NCI-H2196 (cell line): ENCODE data around the gene OR2M3.
"Not testable (repeated sequence)": the region's sequence is repeated elsewhere in the genome, so short reads cannot be mapped to it uniquely, and the experiment has no call there.

Source experiments
- DNase-seq: peaks from one replicate; lab custom pipeline; 2025; ENCODE audit not compliant: unreplicated experiment; lab: John Stamatoyannopoulos, UW

OR2M3 gene, protein sequence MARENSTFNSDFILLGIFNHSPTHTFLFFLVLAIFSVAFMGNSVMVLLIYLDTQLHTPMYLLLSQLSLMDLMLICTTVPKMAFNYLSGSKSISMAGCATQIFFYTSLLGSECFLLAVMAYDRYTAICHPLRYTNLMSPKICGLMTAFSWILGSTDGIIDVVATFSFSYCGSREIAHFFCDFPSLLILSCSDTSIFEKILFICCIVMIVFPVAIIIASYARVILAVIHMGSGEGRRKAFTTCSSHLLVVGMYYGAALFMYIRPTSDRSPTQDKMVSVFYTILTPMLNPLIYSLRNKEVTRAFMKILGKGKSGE

DNA sequence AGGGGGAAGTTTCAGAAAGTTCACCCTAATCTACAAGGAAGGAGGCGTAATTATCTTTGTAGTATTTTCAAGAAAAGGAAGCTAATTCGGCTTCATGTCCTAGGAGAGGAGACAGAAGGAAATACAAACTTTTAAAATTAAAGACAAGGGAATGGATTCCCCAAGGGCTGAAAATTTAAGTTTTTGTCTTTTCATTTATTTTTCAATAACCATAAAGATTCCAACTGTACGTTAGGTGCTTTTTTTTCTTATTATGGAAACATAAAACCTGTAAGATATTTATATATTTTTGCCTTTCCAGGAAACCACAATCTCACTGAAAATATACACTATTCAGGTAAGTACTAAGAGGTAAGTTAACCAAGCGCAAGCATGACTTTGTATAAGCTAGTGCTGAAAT lies at the start of gene OR2M3:
Gene OR2M3, plus strand, starts transcription at position 301 of the 400 bp plus-strand sequence. CDS start 5,803 bp downstream, outside the sequence.
- no peak for DNase-seq

- DNase-seq: no peak
These were observed 44.8 kb upstream of the OR2M3 start for GRCh38 chr1:248152056-248152827.

GRCh38 chr1:248155927-248156326 lies 41.1 kb upstream of the OR2M3 start:
- DNase-seq: no peak

DNA sequence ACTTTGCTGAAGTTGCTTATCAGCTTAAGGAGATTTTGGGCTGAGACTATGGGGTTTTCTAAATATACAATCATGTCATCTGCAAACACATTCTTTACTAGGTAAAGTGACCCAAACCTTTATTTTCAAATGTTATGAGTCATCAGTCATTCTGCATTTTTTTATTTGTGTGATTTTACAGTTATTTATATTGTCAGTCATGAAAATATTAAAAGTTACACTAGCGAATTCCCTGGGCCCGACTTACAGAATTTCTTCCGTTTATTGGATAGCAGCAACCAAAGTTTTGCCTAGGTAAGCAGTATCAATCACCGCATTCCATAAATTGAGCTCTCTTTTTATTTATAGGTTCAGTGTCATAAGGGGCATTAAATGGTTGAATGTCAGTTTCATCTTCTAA lies 38.3 kb upstream of the OR2M3 start:
- no peak for DNase-seq

- DNase-seq: no peak
These were observed 33.0 kb upstream of the OR2M3 start for GRCh38 chr1:248164031-248164430.

DNA sequence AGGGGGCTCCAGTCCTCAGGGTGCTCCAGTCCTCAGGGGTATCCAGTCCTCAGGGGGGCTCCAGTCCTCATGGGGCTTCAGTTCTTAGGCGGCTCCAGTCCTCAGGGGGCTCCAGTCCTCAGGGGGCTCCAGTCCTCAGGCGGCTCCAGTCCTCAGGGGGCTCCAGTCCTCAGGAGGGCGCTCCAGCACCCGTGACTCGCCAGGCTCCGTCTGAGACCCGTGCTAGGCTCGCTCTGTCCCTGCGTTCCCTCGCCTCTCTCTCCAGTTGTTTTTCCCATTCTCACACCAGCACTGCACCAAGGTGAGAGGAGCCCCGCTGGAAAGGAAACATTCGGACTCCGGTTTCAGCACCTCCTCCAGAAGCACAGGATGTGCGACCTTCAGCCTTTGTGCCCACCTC lies 31.9 kb upstream of the OR2M3 start:
- no peak for DNase-seq

DNA sequence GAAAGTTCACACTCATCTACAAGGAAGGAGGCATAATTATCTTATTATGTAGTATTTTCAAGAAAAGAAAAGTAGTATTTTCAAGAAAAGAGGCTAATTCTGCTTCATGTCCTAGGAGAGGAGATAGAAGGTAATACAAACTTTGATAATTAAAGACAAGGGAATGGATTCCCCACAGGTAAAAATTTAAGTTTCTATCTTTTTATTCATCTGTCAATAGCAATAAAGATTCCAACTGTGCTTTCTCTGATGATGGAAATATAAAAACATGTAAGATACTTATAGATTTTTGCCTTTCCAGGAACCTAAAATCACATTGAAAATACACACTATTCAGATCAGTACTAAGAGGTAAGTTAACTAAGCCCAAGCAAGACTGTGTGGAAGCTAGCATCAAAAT lies 22.5 kb upstream of the OR2M3 start, which contains the start of gene OR2M2:
Gene OR2M2, plus strand, starts transcription at position 301 of the 400 bp plus-strand sequence. CDS start 5,165 bp downstream, outside the sequence.
- DNase-seq: no peak

GRCh38 chr1:248183996-248184395 lies 13.1 kb upstream of the OR2M3 start:
- no peak for DNase-seq

DNA sequence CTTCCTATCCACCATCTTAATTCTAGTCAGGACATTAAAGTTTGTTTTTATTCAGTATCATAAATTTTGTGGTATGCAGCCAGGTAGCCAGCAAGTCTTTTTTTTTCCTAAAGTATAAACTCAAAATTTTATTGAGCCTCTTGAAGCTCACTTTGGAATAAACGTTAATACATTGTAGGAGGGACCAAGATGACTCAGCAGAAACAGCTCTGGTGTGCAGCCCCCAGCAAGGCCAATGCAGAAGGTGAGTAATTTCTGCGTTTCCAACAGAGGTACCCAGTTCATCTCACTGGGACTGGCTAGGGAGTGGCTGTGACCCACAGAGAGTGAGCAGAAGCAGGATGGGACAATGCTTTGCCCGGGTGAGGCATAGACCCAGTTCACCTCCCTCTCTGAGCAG lies 9.7 kb upstream of the OR2M3 start:
- DNase-seq: no peak

- no peak for DNase-seq
These were observed 8.0 kb upstream of the OR2M3 start for GRCh38 chr1:248189026-248189425.

- DNase-seq: no peak
These were observed 2.9 kb upstream of the OR2M3 start for GRCh38 chr1:248194117-248194516.

DNA sequence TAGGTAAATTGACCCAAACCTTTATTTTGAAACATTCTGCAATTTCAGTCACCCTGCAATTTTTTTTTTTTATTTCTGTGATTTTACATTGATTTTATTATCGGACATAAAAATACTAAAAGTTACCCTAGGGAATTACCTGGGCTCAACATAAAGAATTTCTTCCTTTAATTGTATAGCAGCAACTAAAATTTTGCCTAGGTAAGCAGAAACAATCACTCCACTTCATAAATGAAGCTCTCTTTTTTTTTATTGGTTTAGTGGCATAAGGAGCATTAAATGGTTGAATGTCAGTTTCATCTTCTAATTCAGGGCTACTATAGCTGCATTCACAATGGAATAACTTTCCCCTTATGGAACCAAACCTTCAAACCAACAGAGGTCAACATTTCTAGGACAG lies 18.8 kb downstream of the OR2M3 start:
- no peak for DNase-seq

DNA sequence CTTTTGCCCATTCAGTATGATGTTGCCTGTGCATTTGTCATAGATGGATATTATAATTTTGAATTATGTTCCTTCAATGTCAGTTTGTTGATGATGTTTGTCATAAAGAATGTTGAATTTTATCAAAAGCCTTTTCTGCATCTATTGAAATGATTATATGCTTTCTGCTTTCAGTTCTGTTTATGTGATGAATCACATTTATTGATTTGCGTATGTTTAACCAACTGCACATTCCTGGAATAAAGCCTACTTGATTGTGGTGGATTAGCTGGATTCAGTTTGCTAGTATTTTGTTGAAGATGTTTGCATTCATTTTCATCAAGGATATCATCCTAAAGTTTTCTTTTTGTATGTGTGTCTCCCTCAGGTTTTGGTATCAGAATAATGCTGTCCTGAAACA lies 28.5 kb downstream of the OR2M3 start:
- DNase-seq: no peak

- no peak for DNase-seq
These were observed 32.4 kb downstream of the OR2M3 start for GRCh38 chr1:248229360-248229908.

GRCh38 chr1:248231117-248231516 lies 34.1 kb downstream of the OR2M3 start, which contains the start of gene OR2M4:
Gene OR2M4, plus strand, starts transcription at chr1:248231417. Its CDS starts 7,512 bp downstream, at chr1:248238929.
- no peak for DNase-seq

GRCh38 chr1:248239478-248239877 lies 42.4 kb downstream of the OR2M3 start:
- no peak for DNase-seq

DNA sequence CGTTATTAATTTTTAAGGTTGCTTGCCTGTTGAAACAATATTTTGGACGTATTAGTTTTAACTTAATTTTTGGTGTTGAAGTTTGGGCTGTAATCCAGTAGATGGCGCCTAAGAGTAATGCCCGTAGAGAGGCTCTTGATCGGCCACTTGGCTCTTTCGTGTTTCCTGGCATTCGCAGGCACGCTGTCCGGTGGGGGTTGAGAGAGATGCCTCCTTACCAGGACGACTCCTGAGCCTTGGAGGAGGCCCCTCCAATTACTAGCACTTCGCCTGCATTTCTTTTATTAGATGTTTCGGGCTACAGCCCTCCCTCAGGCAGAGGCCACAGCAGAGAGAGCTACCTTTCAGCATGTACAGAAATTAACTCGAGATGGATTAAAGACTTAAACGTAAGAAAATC lies 46.1 kb downstream of the OR2M3 start:
- DNase-seq: peak; percentile 18

DNA sequence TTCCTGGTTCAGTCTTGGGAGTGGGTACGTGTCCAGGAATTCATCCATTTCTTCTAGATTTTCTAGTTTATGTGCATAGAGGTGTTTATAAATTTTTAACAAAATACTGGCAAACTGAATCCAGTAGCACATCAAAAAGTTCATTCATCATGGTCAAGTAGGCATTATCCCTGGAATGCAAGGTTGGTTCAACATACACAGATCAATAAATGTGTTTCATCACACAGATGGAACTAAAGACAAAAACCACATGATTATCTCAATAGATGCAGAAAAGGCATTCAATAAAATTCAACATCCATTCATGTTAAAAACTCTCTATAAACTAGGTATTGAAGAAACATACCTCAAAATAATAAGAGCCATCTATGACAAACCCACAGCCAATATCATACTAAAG lies 62.2 kb downstream of the OR2M3 start:
- not testable (repeated sequence) for DNase-seq
